GM12801 (cell line): ENCODE results near the gene TIMELESS.

ENCODE experiments used
- TF ChIP-seq, protein P1 (sequence below): IDR thresholded peaks from one replicate; pipeline ENCODE4 v1.5.1; 2011; ENCODE audit warnings: control low read depth; ENCODE audit not compliant: insufficient read length; ENCODE audit errors: extremely low read depth

TIMELESS gene

DNA sequence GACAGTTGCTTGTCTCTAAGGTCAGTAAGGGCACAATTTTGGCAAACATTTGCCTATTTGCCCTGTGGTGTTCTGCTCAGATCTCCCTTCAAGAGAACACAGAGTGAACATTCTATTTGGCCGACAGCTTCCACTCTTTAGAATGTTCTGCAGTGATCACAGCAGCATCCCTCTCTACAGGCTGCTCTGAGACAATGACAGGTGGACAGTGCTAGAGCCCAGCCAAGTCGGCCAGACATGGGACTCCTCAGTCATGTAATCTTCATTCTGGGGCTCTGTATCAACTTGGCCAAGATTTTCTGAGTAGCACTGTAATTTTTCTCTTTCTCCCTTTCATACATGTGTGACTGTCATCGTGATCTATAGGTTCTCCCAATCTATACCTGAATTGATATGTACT is 34.8 kb downstream of the TIMELESS start:
- TF ChIP-seq, protein P1, sequence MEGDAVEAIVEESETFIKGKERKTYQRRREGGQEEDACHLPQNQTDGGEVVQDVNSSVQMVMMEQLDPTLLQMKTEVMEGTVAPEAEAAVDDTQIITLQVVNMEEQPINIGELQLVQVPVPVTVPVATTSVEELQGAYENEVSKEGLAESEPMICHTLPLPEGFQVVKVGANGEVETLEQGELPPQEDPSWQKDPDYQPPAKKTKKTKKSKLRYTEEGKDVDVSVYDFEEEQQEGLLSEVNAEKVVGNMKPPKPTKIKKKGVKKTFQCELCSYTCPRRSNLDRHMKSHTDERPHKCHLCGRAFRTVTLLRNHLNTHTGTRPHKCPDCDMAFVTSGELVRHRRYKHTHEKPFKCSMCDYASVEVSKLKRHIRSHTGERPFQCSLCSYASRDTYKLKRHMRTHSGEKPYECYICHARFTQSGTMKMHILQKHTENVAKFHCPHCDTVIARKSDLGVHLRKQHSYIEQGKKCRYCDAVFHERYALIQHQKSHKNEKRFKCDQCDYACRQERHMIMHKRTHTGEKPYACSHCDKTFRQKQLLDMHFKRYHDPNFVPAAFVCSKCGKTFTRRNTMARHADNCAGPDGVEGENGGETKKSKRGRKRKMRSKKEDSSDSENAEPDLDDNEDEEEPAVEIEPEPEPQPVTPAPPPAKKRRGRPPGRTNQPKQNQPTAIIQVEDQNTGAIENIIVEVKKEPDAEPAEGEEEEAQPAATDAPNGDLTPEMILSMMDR, result no peak

DNA sequence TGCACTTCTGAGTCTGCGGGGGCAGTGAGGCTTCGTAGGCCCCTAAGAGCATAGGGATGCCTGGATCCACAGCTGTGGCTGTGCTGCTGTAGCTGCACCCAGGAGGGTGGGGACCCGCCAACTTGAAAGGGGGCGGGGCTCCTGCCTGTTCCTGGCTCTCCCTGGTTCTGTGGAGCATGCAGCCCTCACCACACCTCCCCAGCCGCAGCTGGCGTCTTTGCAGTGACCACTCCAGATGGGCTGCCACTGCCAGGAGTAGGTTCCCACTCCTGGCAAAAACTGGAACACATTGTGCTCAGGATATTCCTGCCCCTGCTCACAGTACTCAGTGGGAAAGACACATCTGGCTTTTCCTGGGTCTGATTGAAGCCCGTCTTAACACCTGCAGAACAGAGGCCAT is 35.8 kb downstream of the TIMELESS start:
- TF ChIP-seq, protein P1, result no peak

DNA sequence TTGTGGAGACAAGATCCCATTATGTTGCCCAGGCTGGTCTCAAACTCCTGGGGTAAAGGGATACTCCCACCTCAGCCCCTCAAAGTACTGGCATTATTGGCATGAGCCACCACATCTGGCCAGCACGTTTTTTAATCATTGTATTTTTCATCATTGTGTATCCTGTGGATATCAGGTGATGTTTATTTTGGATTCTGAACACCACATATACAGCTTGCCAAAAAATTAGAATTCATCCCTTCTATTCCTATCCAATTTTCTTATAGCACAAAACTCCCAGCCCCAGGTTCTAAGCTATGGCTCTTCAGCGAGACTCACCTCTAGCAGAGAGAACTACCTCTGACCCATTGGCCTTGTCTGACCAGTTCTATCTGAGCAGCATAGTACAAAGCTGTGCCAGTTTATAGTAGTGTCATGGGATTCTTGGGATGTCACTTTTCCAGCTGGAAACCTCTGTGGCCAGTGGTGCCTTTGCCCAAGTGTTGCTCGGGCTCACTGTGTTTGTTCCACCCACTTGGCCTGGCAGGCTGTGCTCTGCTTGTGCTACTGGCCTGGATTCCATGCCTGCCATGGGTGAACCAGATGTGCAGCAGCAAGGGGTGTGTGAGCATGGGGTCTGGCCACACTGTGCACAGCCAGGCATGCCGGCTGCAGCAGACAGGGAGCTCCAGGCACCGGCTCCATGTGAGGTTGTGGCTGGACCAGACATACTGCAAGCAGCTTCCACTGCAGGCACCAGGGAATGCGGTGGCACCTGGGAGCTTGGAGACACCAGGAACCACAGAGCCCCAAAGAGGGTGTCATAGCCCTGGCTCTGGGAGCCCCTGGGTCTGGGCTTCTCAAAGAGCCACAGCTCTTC is 37.2 kb downstream of the TIMELESS start:
- TF ChIP-seq, protein P1, result no peak

DNA sequence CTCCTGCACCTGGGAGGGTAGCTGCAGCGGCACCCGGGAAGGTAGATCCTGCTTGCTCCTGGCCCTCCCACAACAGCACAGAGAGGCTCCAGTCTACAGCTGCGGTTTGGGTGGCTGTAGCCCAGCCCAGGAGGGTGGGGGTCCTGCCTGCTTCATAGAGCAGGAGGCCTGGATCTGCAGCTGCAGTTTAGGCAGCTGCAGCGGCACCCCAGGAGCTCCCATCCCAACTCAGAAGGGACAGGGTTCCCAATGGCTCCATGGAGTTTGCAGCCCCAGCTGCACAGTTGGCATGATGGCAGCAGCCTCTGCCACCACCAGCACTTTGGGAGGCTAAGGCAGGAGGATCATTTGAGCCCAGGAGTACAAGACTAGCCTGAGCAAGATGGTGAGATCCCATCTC is 38.5 kb downstream of the TIMELESS start:
- TF ChIP-seq, protein P1, result no peak

GRCh38 chr12:56408799-56409417 is 40.3 kb downstream of the TIMELESS start:
- TF ChIP-seq, protein P1, result no peak

- TF ChIP-seq, protein P1, result no peak
These were observed 50.9 kb downstream of the TIMELESS start for GRCh38 chr12:56398324-56398723.

DNA sequence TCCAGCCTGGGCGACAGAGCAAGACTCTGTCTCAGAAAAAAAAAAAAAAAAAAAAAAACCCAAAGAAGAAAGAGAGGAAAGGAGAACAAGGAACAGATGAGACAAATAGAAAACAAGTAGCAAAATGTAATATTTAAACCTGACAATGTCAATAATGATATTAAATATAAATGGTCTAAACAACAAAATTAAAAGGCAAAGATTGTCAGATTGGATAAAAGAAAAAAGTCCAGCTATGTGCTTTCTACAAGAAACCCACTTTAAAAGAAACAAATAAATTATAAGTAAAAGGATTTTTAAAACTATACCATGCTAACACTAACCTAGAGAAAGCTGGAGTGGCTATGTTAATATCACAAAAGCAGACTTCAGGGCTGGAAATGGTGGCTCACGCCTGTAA is 56.9 kb downstream of the TIMELESS start:
- TF ChIP-seq, protein P1, result no peak
